Upper lobe of left lung (tissue), 6 donors: ENCODE data around the gene NDUFB4. TPM values are rescaled to one million over a fixed set of nuclear protein-coding genes. Genes with fewer than 3 reads are reported as not detected.
A peak's percentile ranks its signal among the peaks of the same experiment; 100 is the strongest.
"Not testable (repeated sequence)": the region's sequence is repeated elsewhere in the genome, so short reads cannot be mapped to it uniquely, and the experiment has no call there.

Source experiments
- ATAC-seq, 2 donors: fragments of 200-7000 bp; cut with Tn5 transposase; one replicate each; pipeline ENCODE4 v1.9.1; 2022; ENCODE audit warnings: mild to moderate bottlenecking in 2 of 2, moderate library complexity in 2 of 2; ENCODE audit not compliant: low FRiP score in 2 of 2
- DNase-seq, 2 donors: peaks; one replicate each; pipeline ENCODE4 v3.0.0-alpha.2; 2019 to 2020
- H3K27ac ChIP-seq, 4 donors: fragments of 200-600 bp; sonication (generic); one replicate each; pipeline ENCODE4 v1.5.1; 2016 to 2019
- H3K27me3 ChIP-seq, 4 donors: fragments of 200-600 bp; sonication (generic); one replicate each; pipeline ENCODE4 v1.5.1; 2017 to 2019
- H3K36me3 ChIP-seq, 4 donors: fragments of 200-600 bp; sonication (generic); one replicate each; pipeline ENCODE4 v1.5.1; 2016 to 2019
- H3K4me1 ChIP-seq, 4 donors: fragments of 200-600 bp; sonication (generic); one replicate each; pipeline ENCODE4 v1.5.1; 2018 to 2019
- H3K4me3 ChIP-seq, 4 donors: fragments of 200-600 bp; sonication (generic); one replicate each; pipeline ENCODE4 v1.5.1; 2017 to 2019; ENCODE audit warnings: mild to moderate bottlenecking in 2 of 4, moderate library complexity in 1 of 4
- H3K9me3 ChIP-seq, 4 donors: fragments of 200-600 bp; sonication (generic); one replicate each; pipeline ENCODE4 v1.5.1; 2018 to 2019
- CTCF ChIP-seq, 6 experiments: fragments of 450-650 bp in 4 of 6; fragments of 200-600 bp in 2 of 6; sonication (generic) in 2 of 6; IDR thresholded peaks; one replicate each; pipeline ENCODE4 v1.5.1; 2016 to 2019; ENCODE audit warnings: antibody characterized with exemption in 6 of 6
- EP300 ChIP-seq, 4 donors: sonication (generic); formaldehyde crosslinking; IDR thresholded peaks; one replicate each; pipeline ENCODE4 v1.5.1; 2017; ENCODE audit warnings: antibody characterized with exemption in 4 of 4, control low read depth in 2 of 4
- POLR2A ChIP-seq, 4 donors: fragments of 450-650 bp; IDR thresholded peaks; one replicate each; pipeline ENCODE4 v1.5.1; 2016 to 2017; ENCODE audit warnings: antibody characterized with exemption in 4 of 4, mild to moderate bottlenecking in 2 of 4
- POLR2AphosphoS5 ChIP-seq, 2 donors: sonication (generic); formaldehyde crosslinking; IDR thresholded peaks; one replicate each; pipeline ENCODE4 v1.5.1; 2017; ENCODE audit warnings: antibody characterized with exemption in 2 of 2
- WGBS, 2 donors: methylation state at CpG; one replicate each; pipeline ENCODE4 v1.1.5; 2017 to 2018; 5-methylcytosine and 5-hydroxymethylcytosine counted together
- total RNA-seq, 6 donors: library from RNA; depleted of rRNA in 4 of 6; stranded (reverse); fragments of >200 nt in 4 of 6; gene quantifications; one replicate each; pipeline versions ENCODE4 v1.1.0 to v1.2.1, GENCODE V29; 2016 to 2021
- donor health status: DM: no; HTN: no; CAD: no; lungs with moderate emphysema.
- donor health status: DM: no; HTN: yes; CAD: no; lungs with severe emphysema.

NDUFB4 gene
- total RNA-seq, 6 donors from 2014 or later = 29.2 to 105 (median 79.4) TPM

GRCh38 chr3:120604784-120605183, 8.6 kb downstream of the NDUFB4 start:
- Histone ChIP-seq H3K4me3 (no peak overlapping the region), H3K27me3 (no peaks in the 10 kb centered on the region), H3K9me3 (no peaks in the 10 kb centered on the region), H3K27ac (no peak overlapping the region), H3K36me3 (peaks cover 8 to 38% (median 18%) of the 10 kb centered on the region in 4 donors), H3K4me1 (peaks cover 1 to 3% (median 2%) of the 10 kb centered on the region in 4 donors)
- ATAC-seq (no peak), DNase-seq (no peak)
- TF ChIP-seq EP300 (IDR thresholded peaks at IDR 0.05) = no peak
- TF ChIP-seq POLR2AphosphoS5 (IDR thresholded peaks at IDR 0.05) = no peak
- no peak for TF ChIP-seq CTCF (IDR thresholded peaks at IDR 0.05)
- TF ChIP-seq POLR2A (IDR thresholded peaks at IDR 0.05) = no peak

DNA sequence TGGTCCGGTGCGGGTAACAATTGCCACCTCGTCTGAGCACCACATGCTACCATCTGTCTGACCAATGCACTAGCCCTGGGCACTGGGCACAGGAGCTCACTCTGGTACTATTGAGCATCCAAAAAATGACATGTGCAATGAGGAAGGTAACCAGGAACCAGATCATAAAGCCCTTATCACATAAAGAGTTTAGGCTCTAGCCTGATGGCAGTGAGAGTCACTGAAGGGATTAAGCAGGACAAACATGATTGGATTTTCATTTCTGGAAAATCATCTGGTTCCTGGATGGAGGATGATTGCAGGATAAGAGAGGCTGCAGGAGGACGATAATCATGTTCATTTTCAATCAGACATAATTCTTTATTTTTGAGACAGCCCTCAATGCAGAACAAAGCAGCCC, 12.4 kb downstream of the NDUFB4 start:
- peaks cover 0 to 6% (median under 1%) of the 10 kb centered on the region in 4 donors for H3K36me3 ChIP-seq
- DNase-seq (no peak), ATAC-seq (no peak)
- H3K4me3 ChIP-seq = no peak overlapping the region
- H3K27ac ChIP-seq = no peak overlapping the region
- H3K27me3 ChIP-seq = no peaks in the 10 kb centered on the region
- TF ChIP-seq POLR2AphosphoS5 (IDR thresholded peaks at IDR 0.05) (no peak), EP300 (IDR thresholded peaks at IDR 0.05) (no peak), CTCF (IDR thresholded peaks at IDR 0.05) (no peak), POLR2A (IDR thresholded peaks at IDR 0.05) (no peak)
- H3K9me3 ChIP-seq = no peaks in the 10 kb centered on the region
- no peaks in the 10 kb centered on the region for H3K4me1 ChIP-seq
- 80 to 81% methylated on average over 4 of the region's 4 CpGs for WGBS, 2 donors

- H3K27ac ChIP-seq = no peak overlapping the region
- WGBS, 2 donors = 64 to 70% methylated on average over 8 of the region's 8 CpGs
- no peaks in the 10 kb centered on the region for H3K36me3 ChIP-seq
- no peaks in the 10 kb centered on the region for H3K27me3 ChIP-seq
- TF ChIP-seq EP300 (IDR thresholded peaks at IDR 0.05) = no peak
- no peak for TF ChIP-seq POLR2A (IDR thresholded peaks at IDR 0.05)
- TF ChIP-seq POLR2AphosphoS5 (IDR thresholded peaks at IDR 0.05) = no peak
- no peak for TF ChIP-seq CTCF (IDR thresholded peaks at IDR 0.05)
- ATAC-seq (no peak), DNase-seq (no peak)
- H3K4me1 ChIP-seq = no peaks in the 10 kb centered on the region
- H3K9me3 ChIP-seq = no peaks in the 10 kb centered on the region
- no peak overlapping the region for H3K4me3 ChIP-seq
Measured at GRCh38 chr3:120614765-120615164, 18.6 kb downstream of the NDUFB4 start.

- H3K27me3 ChIP-seq = no peaks in the 10 kb centered on the region
- no peak overlapping the region for H3K4me3 ChIP-seq
- WGBS, 2 donors = 68 to 77% methylated on average over 9 to 13 of the region's 13 CpGs
- H3K27ac ChIP-seq = no peak overlapping the region
- no peaks in the 10 kb centered on the region for H3K36me3 ChIP-seq
- no peaks in the 10 kb centered on the region for H3K4me1 ChIP-seq
- no peak for DNase-seq
- H3K9me3 ChIP-seq = no peaks in the 10 kb centered on the region
- TF ChIP-seq EP300 (IDR thresholded peaks at IDR 0.05) (no peak), POLR2A (IDR thresholded peaks at IDR 0.05) (no peak), CTCF (IDR thresholded peaks at IDR 0.05) (no peak), POLR2AphosphoS5 (IDR thresholded peaks at IDR 0.05) (no peak)
- peak in 1 of 2 donors; percentile 54 for ATAC-seq
Measured at GRCh38 chr3:120615847-120616609, 19.9 kb downstream of the NDUFB4 start.

DNA sequence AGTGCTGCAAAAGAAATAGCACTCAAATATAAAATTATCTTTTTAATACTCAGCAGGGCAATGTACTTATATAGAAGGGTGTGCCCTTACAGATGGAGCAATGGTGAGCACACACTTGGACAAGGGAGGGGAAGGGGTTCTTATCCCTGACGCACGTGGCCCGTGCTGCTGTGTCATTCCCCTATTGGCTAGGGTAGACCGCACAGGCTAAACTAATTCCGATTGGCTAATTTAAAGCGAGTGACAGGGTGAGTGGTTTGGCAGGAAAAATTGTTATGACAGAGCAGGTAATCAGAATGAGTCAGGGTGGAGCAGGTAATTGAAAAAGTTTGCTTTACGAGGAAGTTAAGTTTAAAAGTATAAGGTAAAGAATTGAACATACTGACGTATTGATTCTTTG, 20.6 kb downstream of the NDUFB4 start:
- not testable (repeated sequence) for H3K4me1 ChIP-seq, H3K27ac ChIP-seq, H3K27me3 ChIP-seq, ATAC-seq, H3K9me3 ChIP-seq, DNase-seq, H3K4me3 ChIP-seq, H3K36me3 ChIP-seq
- 88 to 89% methylated on average over 8 of the region's 8 CpGs for WGBS, 2 donors
